Osteoblast (primary cell): ENCODE data around the gene KISS1R. TPM values are rescaled to one million over a fixed set of nuclear protein-coding genes. Genes with fewer than 3 reads are reported as not detected.
A peak's percentile ranks its signal among the peaks of the same experiment; 100 is the strongest.

Source experiments
- DNase-seq: peaks from one replicate; pipeline ENCODE4 v3.0.0; 2011; ENCODE audit warnings: low spot score, mixed read lengths; ENCODE audit not compliant: insufficient read length; ENCODE audit errors: missing footprints
- H2AFZ ChIP-seq: 2 replicates; pipeline ENCODE4 v1.6.0; 2011; ENCODE audit warnings: mild to moderate bottlenecking, low read length
- H3K27ac ChIP-seq: 2 replicates; pipeline ENCODE4 v1.5.1; 2011; ENCODE audit warnings: mild to moderate bottlenecking, low read depth, low read length, moderate library complexity
- H3K27me3 ChIP-seq: 2 replicates; pipeline ENCODE4 v1.6.0; 2012; ENCODE audit warnings: mild to moderate bottlenecking, control low read depth, inconsistent platforms, low read length, moderate library complexity; ENCODE audit not compliant: insufficient read depth
- H3K36me3 ChIP-seq: 2 replicates; pipeline ENCODE4 v1.5.1; 2011; ENCODE audit warnings: mild to moderate bottlenecking, low read length, control low read depth, moderate library complexity; ENCODE audit not compliant: insufficient read depth
- H3K4me1 ChIP-seq: 2 replicates; pipeline ENCODE4 v1.5.1; 2011; ENCODE audit warnings: mild to moderate bottlenecking, low read length, control low read depth, moderate library complexity; ENCODE audit not compliant: insufficient read depth
- H3K4me2 ChIP-seq: 2 replicates; pipeline ENCODE4 v1.6.0; 2011; ENCODE audit warnings: mild to moderate bottlenecking, low read length; ENCODE audit not compliant: insufficient read depth
- H3K4me3 ChIP-seq: fragments of 200-600 bp; sonication (generic); 3 replicates; pipeline ENCODE4 v1.5.1; 2012; ENCODE audit warnings: mild to moderate bottlenecking, low read length, inconsistent platforms; ENCODE audit not compliant: insufficient read depth
- H3K79me2 ChIP-seq: 2 replicates; pipeline ENCODE4 v1.6.0; 2012; ENCODE audit warnings: mild to moderate bottlenecking, low read length, control low read depth, inconsistent platforms; ENCODE audit not compliant: insufficient read depth
- H3K9me3 ChIP-seq: 2 replicates; pipeline ENCODE4 v1.5.1; 2011; ENCODE audit warnings: low read depth, low read length, control low read depth
- H4K20me1 ChIP-seq: 2 replicates; pipeline ENCODE4 v1.6.0; 2012; ENCODE audit warnings: mild to moderate bottlenecking, low read length, control low read depth; ENCODE audit not compliant: insufficient read depth
- total RNA-seq: library from RNA; depleted of rRNA; stranded (reverse); fragments of >200 nt; gene quantifications from 2 replicates; pipeline ENCODE4 v1.2.3, GENCODE V29; 2012
- TF ChIP-seq, protein P1 (sequence below): IDR thresholded peaks from 2 replicates; pipeline ENCODE4 v1.5.1; 2011; ENCODE audit warnings: mild to moderate bottlenecking, low read depth, low read length, moderate library complexity; ENCODE audit errors: extremely low read depth

Gene KISS1R
- total RNA-seq, 1 donor, result not detected

DNA sequence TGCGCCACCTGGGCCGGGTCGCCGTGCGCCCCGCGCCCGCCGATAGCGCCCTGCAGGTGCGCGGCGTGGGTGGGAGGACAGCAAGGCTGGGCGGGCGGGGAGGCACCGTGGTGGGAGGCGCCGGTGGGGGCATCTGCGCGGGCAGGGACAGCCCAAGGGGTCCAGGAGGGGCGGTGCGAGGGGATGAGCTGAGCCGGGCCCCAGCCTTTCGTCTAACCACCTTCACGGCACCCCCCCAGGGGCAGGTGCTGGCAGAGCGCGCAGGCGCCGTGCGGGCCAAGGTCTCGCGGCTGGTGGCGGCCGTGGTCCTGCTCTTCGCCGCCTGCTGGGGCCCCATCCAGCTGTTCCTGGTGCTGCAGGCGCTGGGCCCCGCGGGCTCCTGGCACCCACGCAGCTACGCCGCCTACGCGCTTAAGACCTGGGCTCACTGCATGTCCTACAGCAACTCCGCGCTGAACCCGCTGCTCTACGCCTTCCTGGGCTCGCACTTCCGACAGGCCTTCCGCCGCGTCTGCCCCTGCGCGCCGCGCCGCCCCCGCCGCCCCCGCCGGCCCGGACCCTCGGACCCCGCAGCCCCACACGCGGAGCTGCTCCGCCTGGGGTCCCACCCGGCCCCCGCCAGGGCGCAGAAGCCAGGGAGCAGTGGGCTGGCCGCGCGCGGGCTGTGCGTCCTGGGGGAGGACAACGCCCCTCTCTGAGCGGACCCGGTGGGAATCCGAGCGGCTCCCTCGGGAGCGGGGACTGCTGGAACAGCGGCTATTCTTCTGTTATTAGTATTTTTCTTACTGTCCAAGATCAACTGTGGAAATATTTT is 3.1 kb downstream of the KISS1R start:
- Histone ChIP-seq H3K36me3 (no peaks in the 10 kb centered on the region), H3K4me2 (no peak overlapping the region), H3K9me3 (no peaks in the 10 kb centered on the region), H2AFZ (no peak overlapping the region), H3K79me2 (no peaks in the 10 kb centered on the region), H3K4me1 (peaks cover 10% of the 10 kb centered on the region), H3K4me3 (no peak overlapping the region), H4K20me1 (no peaks in the 10 kb centered on the region), H3K27me3 (peaks cover 41% of the 10 kb centered on the region), H3K27ac (no peak overlapping the region)
- TF ChIP-seq, protein P1, sequence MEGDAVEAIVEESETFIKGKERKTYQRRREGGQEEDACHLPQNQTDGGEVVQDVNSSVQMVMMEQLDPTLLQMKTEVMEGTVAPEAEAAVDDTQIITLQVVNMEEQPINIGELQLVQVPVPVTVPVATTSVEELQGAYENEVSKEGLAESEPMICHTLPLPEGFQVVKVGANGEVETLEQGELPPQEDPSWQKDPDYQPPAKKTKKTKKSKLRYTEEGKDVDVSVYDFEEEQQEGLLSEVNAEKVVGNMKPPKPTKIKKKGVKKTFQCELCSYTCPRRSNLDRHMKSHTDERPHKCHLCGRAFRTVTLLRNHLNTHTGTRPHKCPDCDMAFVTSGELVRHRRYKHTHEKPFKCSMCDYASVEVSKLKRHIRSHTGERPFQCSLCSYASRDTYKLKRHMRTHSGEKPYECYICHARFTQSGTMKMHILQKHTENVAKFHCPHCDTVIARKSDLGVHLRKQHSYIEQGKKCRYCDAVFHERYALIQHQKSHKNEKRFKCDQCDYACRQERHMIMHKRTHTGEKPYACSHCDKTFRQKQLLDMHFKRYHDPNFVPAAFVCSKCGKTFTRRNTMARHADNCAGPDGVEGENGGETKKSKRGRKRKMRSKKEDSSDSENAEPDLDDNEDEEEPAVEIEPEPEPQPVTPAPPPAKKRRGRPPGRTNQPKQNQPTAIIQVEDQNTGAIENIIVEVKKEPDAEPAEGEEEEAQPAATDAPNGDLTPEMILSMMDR, result no peak
- peak; percentile 87 for DNase-seq

DNA sequence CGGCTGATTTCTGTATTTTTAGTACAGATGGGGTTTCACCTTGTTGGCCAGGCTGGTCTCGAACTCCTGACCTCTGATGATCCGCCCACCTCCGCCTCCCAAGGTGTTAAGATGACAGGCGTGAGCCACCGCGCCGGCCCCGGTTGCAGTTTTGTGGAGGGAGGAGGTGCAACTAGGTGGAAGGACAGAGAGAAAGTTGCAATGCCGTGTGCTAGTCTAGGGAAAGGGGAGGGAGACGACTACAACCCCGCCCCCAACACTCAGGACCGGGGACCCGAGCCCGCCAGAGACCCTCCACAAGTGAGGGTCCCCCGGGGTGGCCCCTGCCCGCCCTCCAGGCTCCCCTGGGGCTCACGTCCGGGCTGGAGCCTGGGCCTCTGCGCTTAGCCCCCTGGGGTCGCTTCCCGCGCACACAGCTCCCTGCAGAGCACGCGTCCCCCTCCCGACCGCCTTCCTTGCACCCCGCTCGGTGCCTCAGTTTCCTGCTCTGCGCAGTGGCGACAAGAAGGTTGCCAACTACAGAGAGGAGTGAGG is 7.5 kb downstream of the KISS1R start:
- peaks cover 3% of the 10 kb centered on the region for H4K20me1 ChIP-seq
- TF ChIP-seq, protein P1, result no peak

DNA sequence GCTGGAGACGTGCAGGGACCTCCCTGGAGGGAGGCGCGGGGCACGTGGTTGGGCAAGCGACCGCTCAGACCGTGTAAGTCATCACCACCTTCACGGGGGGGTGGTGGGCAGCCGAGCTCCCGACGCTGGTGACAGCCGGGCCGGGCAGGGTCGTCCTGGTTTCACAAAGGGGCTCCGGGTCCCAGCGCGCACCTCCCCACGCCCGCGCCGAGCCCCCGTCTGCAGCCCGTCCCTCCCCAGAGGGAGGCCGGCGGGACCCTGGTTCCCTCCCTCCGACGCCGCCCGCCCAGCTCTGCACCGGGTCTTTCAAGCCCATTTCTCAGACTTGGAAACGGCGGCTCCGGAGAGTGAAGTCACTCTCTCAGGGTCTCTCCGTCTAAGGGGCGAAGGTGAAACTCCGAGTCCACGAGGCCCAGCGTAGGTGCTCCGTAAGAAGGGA is 8.0 kb downstream of the KISS1R start:
- peak; percentile 99 for DNase-seq
- Histone ChIP-seq H3K9me3 (no peaks in the 10 kb centered on the region), H3K79me2 (peaks cover 20% of the 10 kb centered on the region), H3K27me3 (peaks cover 10% of the 10 kb centered on the region), H3K27ac (peak overlapping the region; percentile 78), H2AFZ (peak overlapping the region; percentile 90), H3K4me2 (peak overlapping the region; percentile 88), H3K36me3 (no peaks in the 10 kb centered on the region), H3K4me3 (peak overlapping the region; percentile 87), H3K4me1 (peaks cover 10% of the 10 kb centered on the region), H4K20me1 (peaks cover 3% of the 10 kb centered on the region)
- TF ChIP-seq, protein P1, result no peak

More for the DNA sequence above, 7.5 kb downstream of the KISS1R start:
- H2AFZ ChIP-seq, result peak overlapping the region; percentile 90
- peak overlapping the region; percentile 78 for H3K27ac ChIP-seq
- peak; percentile 92 for DNase-seq
- peak overlapping the region; percentile 87 for H3K4me3 ChIP-seq
- no peaks in the 10 kb centered on the region for H3K9me3 ChIP-seq
- peaks cover 20% of the 10 kb centered on the region for H3K79me2 ChIP-seq
- H3K4me2 ChIP-seq, result peak overlapping the region; percentile 88
- H3K4me1 ChIP-seq, result peaks cover 10% of the 10 kb centered on the region
- peaks cover 15% of the 10 kb centered on the region for H3K27me3 ChIP-seq
- no peaks in the 10 kb centered on the region for H3K36me3 ChIP-seq
